ENCODE results near the gene LCP2.
A peak's percentile ranks its signal among the peaks of the same experiment; 100 is the strongest.
"Not testable (repeated sequence)": the region's sequence is repeated elsewhere in the genome, so short reads cannot be mapped to it uniquely, and the experiment has no call there.

Gene LCP2

GRCh38 chr5:170250810-170251317, 46.7 kb downstream of the LCP2 start:
- no peak for TF ChIP-seq SPI1 (IDR thresholded peaks at IDR 0.05; ENCODE audit: borderline replicate concordance, low read depth)
- TF ChIP-seq, protein P1, sequence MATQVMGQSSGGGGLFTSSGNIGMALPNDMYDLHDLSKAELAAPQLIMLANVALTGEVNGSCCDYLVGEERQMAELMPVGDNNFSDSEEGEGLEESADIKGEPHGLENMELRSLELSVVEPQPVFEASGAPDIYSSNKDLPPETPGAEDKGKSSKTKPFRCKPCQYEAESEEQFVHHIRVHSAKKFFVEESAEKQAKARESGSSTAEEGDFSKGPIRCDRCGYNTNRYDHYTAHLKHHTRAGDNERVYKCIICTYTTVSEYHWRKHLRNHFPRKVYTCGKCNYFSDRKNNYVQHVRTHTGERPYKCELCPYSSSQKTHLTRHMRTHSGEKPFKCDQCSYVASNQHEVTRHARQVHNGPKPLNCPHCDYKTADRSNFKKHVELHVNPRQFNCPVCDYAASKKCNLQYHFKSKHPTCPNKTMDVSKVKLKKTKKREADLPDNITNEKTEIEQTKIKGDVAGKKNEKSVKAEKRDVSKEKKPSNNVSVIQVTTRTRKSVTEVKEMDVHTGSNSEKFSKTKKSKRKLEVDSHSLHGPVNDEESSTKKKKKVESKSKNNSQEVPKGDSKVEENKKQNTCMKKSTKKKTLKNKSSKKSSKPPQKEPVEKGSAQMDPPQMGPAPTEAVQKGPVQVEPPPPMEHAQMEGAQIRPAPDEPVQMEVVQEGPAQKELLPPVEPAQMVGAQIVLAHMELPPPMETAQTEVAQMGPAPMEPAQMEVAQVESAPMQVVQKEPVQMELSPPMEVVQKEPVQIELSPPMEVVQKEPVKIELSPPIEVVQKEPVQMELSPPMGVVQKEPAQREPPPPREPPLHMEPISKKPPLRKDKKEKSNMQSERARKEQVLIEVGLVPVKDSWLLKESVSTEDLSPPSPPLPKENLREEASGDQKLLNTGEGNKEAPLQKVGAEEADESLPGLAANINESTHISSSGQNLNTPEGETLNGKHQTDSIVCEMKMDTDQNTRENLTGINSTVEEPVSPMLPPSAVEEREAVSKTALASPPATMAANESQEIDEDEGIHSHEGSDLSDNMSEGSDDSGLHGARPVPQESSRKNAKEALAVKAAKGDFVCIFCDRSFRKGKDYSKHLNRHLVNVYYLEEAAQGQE (IDR thresholded peaks at IDR 0.05; ENCODE audit: insufficient replicate concordance, low read depth), result no peak
- TF ChIP-seq POLR2AphosphoS5 (IDR thresholded peaks at IDR 0.05; ENCODE audit: low read depth), result no peak
- TF ChIP-seq CTCF (IDR thresholded peaks at IDR 0.05; ENCODE audit: insufficient read depth, low read length), result no peak
- no peak for TF ChIP-seq GABPA (IDR thresholded peaks at IDR 0.05; ENCODE audit: low read depth)
- H3K27me3 ChIP-seq (ENCODE audit: insufficient read depth, poor library complexity, severe bottlenecking), result no peaks in the 10 kb centered on the region
- H3K4me3 ChIP-seq (replicated peaks; ENCODE audit: insufficient read depth, low read length), result no peak overlapping the region
- H3K27ac ChIP-seq (replicated peaks), result no peak overlapping the region
- DNase-seq (ENCODE audit: low read depth in 1 of 2, low spot score in 1 of 2), result no peak

- Histone ChIP-seq H3K27me3 (ENCODE audit: insufficient read depth, poor library complexity, severe bottlenecking) (no peaks in the 10 kb centered on the region), H3K27ac (replicated peaks) (no peak overlapping the region), H3K4me3 (replicated peaks; ENCODE audit: insufficient read depth, low read length) (no peak overlapping the region)
- TF ChIP-seq POLR2AphosphoS5 (IDR thresholded peaks at IDR 0.05; ENCODE audit: low read depth), result 0 out of 2 replicates have a peak, but pooled peaks have one; percentile 13
- TF ChIP-seq GABPA (IDR thresholded peaks at IDR 0.05; ENCODE audit: low read depth), result no peak
- no peak for DNase-seq (ENCODE audit: low read depth in 1 of 2, low spot score in 1 of 2)
Observed at GRCh38 chr5:170249355-170249754, 48.2 kb downstream of the LCP2 start.

DNA sequence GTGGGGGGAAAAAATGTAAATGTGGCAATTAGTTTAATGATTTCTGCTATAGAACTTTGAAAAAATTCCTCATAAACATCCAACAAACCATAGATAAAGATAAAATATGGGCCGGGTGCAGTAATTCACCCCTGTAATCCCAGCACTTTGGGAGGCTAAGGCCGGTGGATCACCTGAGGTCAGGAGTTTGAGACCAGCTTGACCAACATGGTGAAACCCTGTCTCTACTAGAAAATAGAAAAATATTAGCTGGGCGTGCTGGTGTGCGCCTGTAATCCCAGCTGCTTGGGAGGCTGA, 48.7 kb downstream of the LCP2 start:
- H3K4me3 ChIP-seq (replicated peaks; ENCODE audit: insufficient read depth, low read length); DNase-seq (ENCODE audit: low read depth in 1 of 2, low spot score in 1 of 2); H3K27me3 ChIP-seq (ENCODE audit: insufficient read depth, poor library complexity, severe bottlenecking); H3K27ac ChIP-seq (replicated peaks): not testable (repeated sequence)

- Histone ChIP-seq H3K27ac (replicated peaks) (no peak overlapping the region), H3K27me3 (ENCODE audit: insufficient read depth, poor library complexity, severe bottlenecking) (no peaks in the 10 kb centered on the region), H3K4me3 (replicated peaks; ENCODE audit: insufficient read depth, low read length) (no peak overlapping the region)
- TF ChIP-seq, protein P1 (IDR thresholded peaks at IDR 0.05; ENCODE audit: insufficient replicate concordance, low read depth), result no peak
- no peak for TF ChIP-seq GABPA (IDR thresholded peaks at IDR 0.05; ENCODE audit: low read depth)
- no peak for TF ChIP-seq CTCF (IDR thresholded peaks at IDR 0.05; ENCODE audit: insufficient read depth, low read length)
- no peak for TF ChIP-seq SPI1 (IDR thresholded peaks at IDR 0.05; ENCODE audit: borderline replicate concordance, low read depth)
- TF ChIP-seq POLR2AphosphoS5 (IDR thresholded peaks at IDR 0.05; ENCODE audit: low read depth), result no peak
- DNase-seq (ENCODE audit: low read depth in 1 of 2, low spot score in 1 of 2), result no peak
Observed at GRCh38 chr5:170248172-170248930, 49.2 kb downstream of the LCP2 start.

GRCh38 chr5:170247363-170247762, 50.2 kb downstream of the LCP2 start:
- H3K27me3 ChIP-seq (ENCODE audit: insufficient read depth, poor library complexity, severe bottlenecking), result no peaks in the 10 kb centered on the region
- DNase-seq (ENCODE audit: low read depth in 1 of 2, low spot score in 1 of 2), result no peak
- no peak overlapping the region for H3K4me3 ChIP-seq (replicated peaks; ENCODE audit: insufficient read depth, low read length)
- TF ChIP-seq SPI1 (IDR thresholded peaks at IDR 0.05; ENCODE audit: borderline replicate concordance, low read depth) (no peak), POLR2AphosphoS5 (IDR thresholded peaks at IDR 0.05; ENCODE audit: low read depth) (no peak), CTCF (IDR thresholded peaks at IDR 0.05; ENCODE audit: insufficient read depth, low read length) (no peak), GABPA (IDR thresholded peaks at IDR 0.05; ENCODE audit: low read depth) (no peak)
- TF ChIP-seq, protein P1 (IDR thresholded peaks at IDR 0.05; ENCODE audit: insufficient replicate concordance, low read depth), result no peak
- no peak overlapping the region for H3K27ac ChIP-seq (replicated peaks)
